HEK293 (cell line): ENCODE data around the gene COL1A2.

Experiments used
- CTCF ChIA-PET: fragments of 350-600 bp; formaldehyde crosslinking; extraction: SDS; loops from one replicate; lab custom pipeline; 2021; ENCODE audit warnings: antibody characterized with exemption; lab: Yijun Ruan, JAX
- POLR2A ChIA-PET: fragments of 300-600 bp; formaldehyde crosslinking; extraction: SDS; loops from one replicate; lab custom pipeline; 2020; ENCODE audit warnings: antibody characterized with exemption, inconsistent platforms; lab: Yijun Ruan, JAX
- H3K27ac ChIP-seq: fragments of 200-500 bp; sonication (Bioruptor generic); 2 replicates; pipeline ENCODE4 v1.5.1; 2014; ENCODE audit warnings: low read depth, low read length, control low read depth, inconsistent platforms; ENCODE audit errors: extremely low read depth
- H3K36me3 ChIP-seq, 2 experiments: fragments of 200-500 bp in 1 of 2; sonication (Bioruptor generic) in 1 of 2; 1 replicate in 1 of 2; 2 replicates in 1 of 2; pipeline ENCODE4 v1.5.1; 2014 to 2017; ENCODE audit warnings: inconsistent platforms in 2 of 2, low read length in 2 of 2; ENCODE audit not compliant: control insufficient read depth in 2 of 2, insufficient read depth in 1 of 2
- H3K4me1 ChIP-seq: fragments of 200-500 bp; sonication (Bioruptor generic); 2 replicates; pipeline ENCODE4 v1.5.1; 2014; ENCODE audit warnings: mild to moderate bottlenecking, low read length, inconsistent platforms; ENCODE audit not compliant: control insufficient read depth, insufficient read depth
- H3K4me3 ChIP-seq: 2 replicates; pipeline ENCODE4 v1.5.1; 2011; ENCODE audit warnings: low read depth, mild to moderate bottlenecking, control low read depth, low read length, moderate library complexity
- H3K9me3 ChIP-seq: fragments of 200-500 bp; sonication (Bioruptor generic); 2 replicates; pipeline ENCODE4 v1.5.1; 2014; ENCODE audit warnings: low read depth, low read length, inconsistent platforms; ENCODE audit not compliant: control insufficient read depth, insufficient read depth
- BCL11A ChIP-seq: fragments of 450-650 bp; formaldehyde crosslinking; IDR thresholded peaks from 2 replicates; pipeline ENCODE4 v1.5.1; 2016; ENCODE audit warnings: low read depth, missing biosample characterization, missing genetic modification characterization
- BCL11B ChIP-seq: fragments of 450-650 bp; formaldehyde crosslinking; IDR thresholded peaks from 2 replicates; pipeline ENCODE4 v1.5.1; 2016; ENCODE audit warnings: low read depth, missing biosample characterization, missing genetic modification characterization
- GLIS1 ChIP-seq: fragments of 450-650 bp; formaldehyde crosslinking; IDR thresholded peaks from 2 replicates; pipeline ENCODE4 v1.5.1; 2016; ENCODE audit warnings: missing biosample characterization, missing genetic modification characterization
- KLF7 ChIP-seq: fragments of 450-650 bp; formaldehyde crosslinking; IDR thresholded peaks from 2 replicates; pipeline ENCODE4 v1.5.1; 2016; ENCODE audit warnings: missing biosample characterization, missing genetic modification characterization, borderline replicate concordance
- MEIS1 ChIP-seq: sonication (generic); formaldehyde crosslinking; IDR thresholded peaks from 2 replicates; pipeline ENCODE4 v1.8.1; 2022; ENCODE audit warnings: missing genetic modification reagents, mild to moderate bottlenecking, borderline replicate concordance
- MZF1 ChIP-seq: fragments of 450-650 bp; formaldehyde crosslinking; IDR thresholded peaks from 2 replicates; pipeline ENCODE4 v1.5.1; 2017; ENCODE audit warnings: missing biosample characterization, missing genetic modification characterization, borderline replicate concordance
- OVOL3 ChIP-seq: fragments of 450-650 bp; formaldehyde crosslinking; IDR thresholded peaks from 2 replicates; pipeline ENCODE4 v1.5.1; 2016; ENCODE audit warnings: missing biosample characterization, missing genetic modification characterization
- TCF7L2 ChIP-seq: IDR thresholded peaks from 2 replicates; pipeline ENCODE4 v1.6.1; 2011; ENCODE audit warnings: low read depth, mild to moderate bottlenecking, inconsistent platforms, low read length, moderate library complexity, borderline replicate concordance
- ZBTB8A ChIP-seq: fragments of 450-650 bp; formaldehyde crosslinking; IDR thresholded peaks from 2 replicates; pipeline ENCODE4 v1.5.1; 2016; ENCODE audit warnings: missing biosample characterization, missing genetic modification characterization
- ZNF114 ChIP-seq: fragments of 450-650 bp; formaldehyde crosslinking; IDR thresholded peaks from 2 replicates; pipeline ENCODE4 v1.5.0; 2017; ENCODE audit warnings: missing biosample characterization, missing genetic modification characterization
- ZNF169 ChIP-seq: fragments of 450-650 bp; formaldehyde crosslinking; IDR thresholded peaks from 2 replicates; pipeline ENCODE4 v1.5.1; 2016; ENCODE audit warnings: missing biosample characterization, missing genetic modification characterization
- ZNF2 ChIP-seq: fragments of 450-650 bp; formaldehyde crosslinking; IDR thresholded peaks from 2 replicates; pipeline ENCODE4 v1.5.1; 2016; ENCODE audit warnings: missing biosample characterization, missing genetic modification characterization
- ZNF24 ChIP-seq: fragments of 450-650 bp; formaldehyde crosslinking; IDR thresholded peaks from 2 replicates; pipeline ENCODE4 v1.5.1; 2016; ENCODE audit warnings: missing biosample characterization, missing genetic modification characterization
- ZNF266 ChIP-seq: fragments of 450-650 bp; formaldehyde crosslinking; IDR thresholded peaks from 2 replicates; pipeline ENCODE4 v1.5.1; 2016; ENCODE audit warnings: missing biosample characterization, missing genetic modification characterization, low read depth
- ZNF274 ChIP-seq, 2 experiments: fragments of 200-500 bp in 1 of 2; fragments of 450-650 bp in 1 of 2; sonication (Bioruptor generic) in 1 of 2; formaldehyde crosslinking in 1 of 2; IDR thresholded peaks; 2 replicates each; pipeline versions ENCODE4 v1.5.1 to v1.6.1; 2014 to 2016; ENCODE audit warnings: borderline replicate concordance in 1 of 2, inconsistent platforms in 1 of 2, low read length in 1 of 2, missing biosample characterization in 1 of 2, missing genetic modification characterization in 1 of 2
- ZNF341 ChIP-seq: fragments of 450-650 bp; formaldehyde crosslinking; IDR thresholded peaks from 2 replicates; pipeline ENCODE4; 2016; ENCODE audit warnings: low read depth, missing biosample characterization, missing genetic modification characterization
- ZNF394 ChIP-seq: fragments of 450-650 bp; formaldehyde crosslinking; IDR thresholded peaks from 2 replicates; pipeline ENCODE4 v1.5.1; 2016; ENCODE audit warnings: missing biosample characterization, missing genetic modification characterization, mild to moderate bottlenecking, moderate library complexity, borderline replicate concordance
- ZNF423 ChIP-seq: fragments of 450-650 bp; formaldehyde crosslinking; IDR thresholded peaks from 2 replicates; pipeline ENCODE4 v1.5.1; 2016; ENCODE audit warnings: missing biosample characterization, missing genetic modification characterization
- ZNF48 ChIP-seq: fragments of 450-650 bp; formaldehyde crosslinking; IDR thresholded peaks from 2 replicates; pipeline ENCODE4 v1.5.1; 2016; ENCODE audit warnings: missing biosample characterization, missing genetic modification characterization
- ZNF596 ChIP-seq: fragments of 450-650 bp; IDR thresholded peaks from 2 replicates; pipeline ENCODE4 v1.5.0; 2018; ENCODE audit warnings: missing biosample characterization, mild to moderate bottlenecking, missing genetic modification characterization, moderate library complexity
- ZNF670 ChIP-seq: fragments of 450-650 bp; formaldehyde crosslinking; IDR thresholded peaks from 2 replicates; pipeline ENCODE4 v1.5.1; 2016; ENCODE audit warnings: missing biosample characterization, missing genetic modification characterization, low read depth
- ZNF792 ChIP-seq: fragments of 450-650 bp; formaldehyde crosslinking; IDR thresholded peaks from 2 replicates; pipeline ENCODE4 v1.5.1; 2016; ENCODE audit warnings: missing biosample characterization, missing genetic modification characterization
- TF ChIP-seq, protein P1 (sequence below): fragments of 450-650 bp; formaldehyde crosslinking; IDR thresholded peaks from 2 replicates; pipeline ENCODE4 v1.5.1; 2017; ENCODE audit warnings: missing biosample characterization, missing genetic modification characterization
- TF ChIP-seq, protein P2 (sequence below): fragments of 450-650 bp; formaldehyde crosslinking; IDR thresholded peaks from 2 replicates; pipeline ENCODE4; 2016; ENCODE audit warnings: missing biosample characterization, missing genetic modification characterization
- TF ChIP-seq, protein P3 (sequence below): fragments of 450-650 bp; formaldehyde crosslinking; IDR thresholded peaks from 2 replicates; pipeline ENCODE4 v1.5.1; 2016; ENCODE audit warnings: missing biosample characterization, missing genetic modification characterization
- TF ChIP-seq, protein P4 (sequence below): fragments of 450-650 bp; formaldehyde crosslinking; IDR thresholded peaks from 2 replicates; pipeline ENCODE4 v1.5.1; 2017; ENCODE audit warnings: missing biosample characterization, missing genetic modification characterization
- TF ChIP-seq, protein P5 (sequence below): fragments of 450-650 bp; formaldehyde crosslinking; IDR thresholded peaks from 2 replicates; pipeline ENCODE4 v1.5.1; 2016; ENCODE audit warnings: missing biosample characterization, missing genetic modification characterization

The COL1A2 gene

DNA sequence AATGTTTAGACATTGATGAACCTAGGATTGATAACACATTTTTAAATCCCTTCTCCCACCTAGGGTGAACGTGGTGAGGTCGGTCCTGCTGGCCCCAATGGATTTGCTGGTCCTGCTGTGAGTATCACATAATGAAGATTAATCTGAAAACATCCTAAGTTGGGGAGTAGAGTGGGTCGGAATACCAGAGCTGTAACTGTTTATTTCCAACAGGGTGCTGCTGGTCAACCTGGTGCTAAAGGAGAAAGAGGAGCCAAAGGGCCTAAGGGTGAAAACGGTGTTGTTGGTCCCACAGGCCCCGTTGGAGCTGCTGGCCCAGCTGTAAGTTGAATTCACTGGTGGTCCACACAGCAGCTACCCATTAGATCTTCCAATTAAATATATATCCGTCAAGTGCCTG is 25.6 kb downstream of the COL1A2 start:
- POLR2A ChIA-PET = no interaction called here
- Histone ChIP-seq H3K4me1 (no peaks in the 10 kb centered on the region), H3K9me3 (no peaks in the 10 kb centered on the region), H3K4me3 (no peak overlapping the region), H3K36me3 (no peaks in the 10 kb centered on the region), H3K27ac (no peak overlapping the region)
- CTCF ChIA-PET = interaction anchor here (1.3 kb wide), 1 partner anchor 16 kb away, joined by 4 read pairs; no protein-coding TSS in a partner anchor
- TF ChIP-seq ZNF596 (no peak), MEIS1 (CRISPR knock-in tag) (no peak), ZNF48 (tag by site-specific recombination) (no peak), KLF7 (tag by site-specific recombination) (no peak), ZNF169 (tag by site-specific recombination) (no peak), OVOL3 (no peak), BCL11A (tag by site-specific recombination) (no peak), MZF1 (no peak), ZNF274 (IDR thresholded peaks at IDR 0.05; ENCODE audit: low read length) (no peak), ZNF274 (tag by site-specific recombination; IDR thresholded peaks at IDR 0.05; ENCODE audit: borderline replicate concordance) (no peak), ZNF670 (tag by site-specific recombination) (no peak), GLIS1 (tag by site-specific recombination) (no peak), ZNF792 (tag by site-specific recombination) (no peak)
- TF ChIP-seq, protein P1, sequence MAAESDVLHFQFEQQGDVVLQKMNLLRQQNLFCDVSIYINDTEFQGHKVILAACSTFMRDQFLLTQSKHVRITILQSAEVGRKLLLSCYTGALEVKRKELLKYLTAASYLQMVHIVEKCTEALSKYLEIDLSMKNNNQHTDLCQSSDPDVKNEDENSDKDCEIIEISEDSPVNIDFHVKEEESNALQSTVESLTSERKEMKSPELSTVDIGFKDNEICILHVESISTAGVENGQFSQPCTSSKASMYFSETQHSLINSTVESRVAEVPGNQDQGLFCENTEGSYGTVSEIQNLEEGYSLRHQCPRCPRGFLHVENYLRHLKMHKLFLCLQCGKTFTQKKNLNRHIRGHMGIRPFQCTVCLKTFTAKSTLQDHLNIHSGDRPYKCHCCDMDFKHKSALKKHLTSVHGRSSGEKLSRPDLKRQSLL (tag by site-specific recombination) = no peak
- TF ChIP-seq, protein P2, sequence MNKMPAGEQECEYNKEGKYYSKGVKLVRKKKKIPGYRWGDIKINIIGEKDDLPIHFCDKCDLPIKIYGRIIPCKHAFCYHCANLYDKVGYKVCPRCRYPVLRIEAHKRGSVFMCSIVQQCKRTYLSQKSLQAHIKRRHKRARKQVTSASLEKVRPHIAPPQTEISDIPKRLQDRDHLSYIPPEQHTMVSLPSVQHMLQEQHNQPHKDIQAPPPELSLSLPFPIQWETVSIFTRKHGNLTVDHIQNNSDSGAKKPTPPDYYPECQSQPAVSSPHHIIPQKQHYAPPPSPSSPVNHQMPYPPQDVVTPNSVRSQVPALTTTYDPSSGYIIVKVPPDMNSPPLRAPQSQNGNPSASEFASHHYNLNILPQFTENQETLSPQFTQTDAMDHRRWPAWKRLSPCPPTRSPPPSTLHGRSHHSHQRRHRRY (tag by site-specific recombination) = no peak
- TF ChIP-seq, protein P3, sequence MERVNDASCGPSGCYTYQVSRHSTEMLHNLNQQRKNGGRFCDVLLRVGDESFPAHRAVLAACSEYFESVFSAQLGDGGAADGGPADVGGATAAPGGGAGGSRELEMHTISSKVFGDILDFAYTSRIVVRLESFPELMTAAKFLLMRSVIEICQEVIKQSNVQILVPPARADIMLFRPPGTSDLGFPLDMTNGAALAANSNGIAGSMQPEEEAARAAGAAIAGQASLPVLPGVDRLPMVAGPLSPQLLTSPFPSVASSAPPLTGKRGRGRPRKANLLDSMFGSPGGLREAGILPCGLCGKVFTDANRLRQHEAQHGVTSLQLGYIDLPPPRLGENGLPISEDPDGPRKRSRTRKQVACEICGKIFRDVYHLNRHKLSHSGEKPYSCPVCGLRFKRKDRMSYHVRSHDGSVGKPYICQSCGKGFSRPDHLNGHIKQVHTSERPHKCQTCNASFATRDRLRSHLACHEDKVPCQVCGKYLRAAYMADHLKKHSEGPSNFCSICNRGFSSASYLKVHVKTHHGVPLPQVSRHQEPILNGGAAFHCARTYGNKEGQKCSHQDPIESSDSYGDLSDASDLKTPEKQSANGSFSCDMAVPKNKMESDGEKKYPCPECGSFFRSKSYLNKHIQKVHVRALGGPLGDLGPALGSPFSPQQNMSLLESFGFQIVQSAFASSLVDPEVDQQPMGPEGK (tag by site-specific recombination) = no peak
- TF ChIP-seq, all 188 proteins: peak for 0

DNA sequence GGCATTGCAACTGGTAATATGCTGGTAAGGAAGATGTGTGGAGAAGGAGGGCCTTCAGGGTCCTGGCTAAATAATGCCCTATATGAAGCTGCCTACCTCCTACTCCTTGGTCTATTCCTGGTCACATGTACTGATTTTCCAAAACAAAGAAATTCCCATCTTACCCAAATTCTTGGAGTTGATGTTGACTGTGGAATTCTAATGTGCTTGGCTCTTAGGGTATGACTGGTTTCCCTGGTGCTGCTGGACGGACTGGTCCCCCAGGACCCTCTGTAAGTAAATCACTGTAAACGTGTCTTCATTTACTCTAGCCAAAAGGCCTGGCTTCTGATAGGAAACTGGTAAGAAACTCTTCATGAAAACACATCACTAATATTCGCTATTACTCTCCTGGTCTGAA is 27.0 kb downstream of the COL1A2 start:
- ChIA-PET POLR2A (no interaction called here), CTCF (interaction anchor here (1.3 kb wide), 1 partner anchor 15 kb away, joined by 4 read pairs; no protein-coding TSS in a partner anchor)
- Histone ChIP-seq H3K9me3 (no peaks in the 10 kb centered on the region), H3K4me1 (no peaks in the 10 kb centered on the region), H3K36me3 (no peaks in the 10 kb centered on the region), H3K27ac (no peak overlapping the region), H3K4me3 (no peak overlapping the region)
- TF ChIP-seq, protein P4, sequence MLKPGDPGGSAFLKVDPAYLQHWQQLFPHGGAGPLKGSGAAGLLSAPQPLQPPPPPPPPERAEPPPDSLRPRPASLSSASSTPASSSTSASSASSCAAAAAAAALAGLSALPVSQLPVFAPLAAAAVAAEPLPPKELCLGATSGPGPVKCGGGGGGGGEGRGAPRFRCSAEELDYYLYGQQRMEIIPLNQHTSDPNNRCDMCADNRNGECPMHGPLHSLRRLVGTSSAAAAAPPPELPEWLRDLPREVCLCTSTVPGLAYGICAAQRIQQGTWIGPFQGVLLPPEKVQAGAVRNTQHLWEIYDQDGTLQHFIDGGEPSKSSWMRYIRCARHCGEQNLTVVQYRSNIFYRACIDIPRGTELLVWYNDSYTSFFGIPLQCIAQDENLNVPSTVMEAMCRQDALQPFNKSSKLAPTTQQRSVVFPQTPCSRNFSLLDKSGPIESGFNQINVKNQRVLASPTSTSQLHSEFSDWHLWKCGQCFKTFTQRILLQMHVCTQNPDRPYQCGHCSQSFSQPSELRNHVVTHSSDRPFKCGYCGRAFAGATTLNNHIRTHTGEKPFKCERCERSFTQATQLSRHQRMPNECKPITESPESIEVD (tag by site-specific recombination) = no peak
- TF ChIP-seq TCF7L2 = no peak
- TF ChIP-seq ZNF2 (tag by site-specific recombination) = no peak
- TF ChIP-seq ZNF341 = no peak
- no peak for TF ChIP-seq BCL11B (tag by site-specific recombination)
- TF ChIP-seq ZNF423 (tag by site-specific recombination) = no peak
- no peak for TF ChIP-seq ZNF792 (tag by site-specific recombination)
- TF ChIP-seq ZNF24 (tag by site-specific recombination) = no peak
- TF ChIP-seq ZBTB8A (tag by site-specific recombination) = no peak
- TF ChIP-seq, protein P5, sequence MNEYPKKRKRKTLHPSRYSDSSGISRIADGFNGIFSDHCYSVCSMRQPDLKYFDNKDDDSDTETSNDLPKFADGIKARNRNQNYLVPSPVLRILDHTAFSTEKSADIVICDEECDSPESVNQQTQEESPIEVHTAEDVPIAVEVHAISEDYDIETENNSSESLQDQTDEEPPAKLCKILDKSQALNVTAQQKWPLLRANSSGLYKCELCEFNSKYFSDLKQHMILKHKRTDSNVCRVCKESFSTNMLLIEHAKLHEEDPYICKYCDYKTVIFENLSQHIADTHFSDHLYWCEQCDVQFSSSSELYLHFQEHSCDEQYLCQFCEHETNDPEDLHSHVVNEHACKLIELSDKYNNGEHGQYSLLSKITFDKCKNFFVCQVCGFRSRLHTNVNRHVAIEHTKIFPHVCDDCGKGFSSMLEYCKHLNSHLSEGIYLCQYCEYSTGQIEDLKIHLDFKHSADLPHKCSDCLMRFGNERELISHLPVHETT = no peak
- no peak for TF ChIP-seq ZNF266
- TF ChIP-seq ZNF394 = no peak
- no peak for TF ChIP-seq ZNF114 (tag by site-specific recombination)
